Psoas muscle (tissue), 8 donors: ENCODE measurements around the gene GIGYF2. TPM values are rescaled to one million over a fixed set of nuclear protein-coding genes. Genes with fewer than 3 reads are reported as not detected.

ENCODE experiments used
- ATAC-seq, 4 donors: fragments of 200-7000 bp; cut with Tn5 transposase; one replicate each; pipeline ENCODE4 v1.9.1; 2020; ENCODE audit warnings: moderate library complexity in 3 of 4, mild to moderate bottlenecking in 2 of 4
- DNase-seq, 2 donors: peaks; one replicate each; pipeline ENCODE4 v3.0.0-alpha.2; 2020
- H3K27ac ChIP-seq: fragments of 200-600 bp; one replicate; pipeline ENCODE4 v1.8.0; 2022
- H3K27me3 ChIP-seq, 3 donors: fragments of 200-600 bp in 1 of 3; one replicate each; pipeline versions ENCODE4 v1.6.1 to v1.8.0; 2013 to 2022; ENCODE audit warnings: low read length in 2 of 3, mild to moderate bottlenecking in 2 of 3, moderate library complexity in 1 of 3; ENCODE audit not compliant: insufficient read depth in 3 of 3
- H3K36me3 ChIP-seq, 2 donors: fragments of 200-600 bp in 1 of 2; one replicate each; pipeline versions ENCODE4 v1.6.1 to v1.8.0; 2013 to 2022; ENCODE audit warnings: low read depth in 1 of 2, mild to moderate bottlenecking in 1 of 2, moderate library complexity in 1 of 2; ENCODE audit not compliant: insufficient read depth in 1 of 2
- H3K4me1 ChIP-seq: fragments of 200-600 bp; one replicate; pipeline ENCODE4 v1.8.0; 2022
- H3K4me3 ChIP-seq: fragments of 200-600 bp; one replicate; pipeline ENCODE4 v1.8.0; 2022; ENCODE audit warnings: mild to moderate bottlenecking
- H3K9me3 ChIP-seq: fragments of 200-600 bp; one replicate; pipeline ENCODE4 v1.8.0; 2022
- WGBS, 3 donors: extraction: QIAGEN DNeasy Blood & Tissue Kit; methylation state at CpG; one replicate each; pipeline versions ENCODE4 v1.1.6 to v1.1.7; 2013; 5-methylcytosine and 5-hydroxymethylcytosine counted together
- intact Hi-C, 2 donors: fragments of 100-400 bp; cut with DNase I; formaldehyde crosslinking; loops; one replicate each; pipeline versions ENCODE4 v1.11.0 to v1.14.2; 2022
- polyA plus RNA-seq, 3 donors: library from polyadenylated mRNA; stranded (reverse); fragments of 200-250 nt; gene quantifications; one replicate each; pipeline ENCODE4 v1.2.3, GENCODE V29; 2013
- total RNA-seq, 4 donors: library from RNA; stranded (reverse); fragmentation: NEBNext Ultra II Directional in 2 of 4; extraction: Animal tissue kit (Norgen Biotek cat#: 25700) in 2 of 4; gene quantifications; one replicate each; pipeline versions ENCODE4 v1.2.1 to v1.2.4, GENCODE V29; 2021 to 2023
- TF ChIP-seq, protein P1 (sequence below): fragments of 200-600 bp; IDR thresholded peaks from one replicate; pipeline ENCODE4 v1.8.0; 2022; ENCODE audit warnings: antibody characterized with exemption
- donor health status: healthy with polysubstance abuse.
- donor health status: DM: no; HTN: no; CAD: no; lungs with moderate emphysema.
- donor health status: Bipolar disorder and iron deficiency.
- donor health status: healthy.
- donor health status: DM: yes; HTN: yes; CAD: no.
- donor health status: DM: no; HTN: no; CAD: no.
- donor health status: DM: no; HTN: no; CAD: no.
- donor health status: DM: yes; HTN: yes; CAD: no.

The GIGYF2 gene
- total and polyA plus RNA-seq, 7 donors = 13.8 to 72.6 (median 64.3) TPM

DNA sequence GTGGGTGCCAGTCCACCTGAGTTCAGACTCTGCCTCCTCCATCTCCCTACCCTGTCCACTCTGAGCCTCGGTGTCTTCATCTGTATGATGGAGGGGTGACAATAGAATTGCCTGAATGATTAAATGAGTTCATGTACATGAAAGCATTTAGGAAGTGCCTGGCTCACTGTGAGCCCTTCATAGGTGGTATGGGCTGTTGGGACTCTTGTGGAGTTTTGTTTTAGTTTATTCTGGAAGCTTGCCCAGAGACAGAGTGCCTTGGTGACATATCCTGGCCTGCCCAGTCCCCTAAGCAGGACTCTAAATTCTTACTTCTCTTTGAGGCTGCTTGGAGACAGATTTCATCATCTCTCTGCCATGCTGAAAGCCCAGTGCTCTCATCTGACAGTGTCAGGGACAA is 24.5 kb upstream of the GIGYF2 start:
- 83 to 100% (median 90%) methylated on average over 1 of the region's 1 CpG for WGBS, 3 donors
- H3K27ac ChIP-seq = no peak overlapping the region
- H3K4me3 ChIP-seq = no peak overlapping the region
- H3K9me3 ChIP-seq = no peaks in the 10 kb centered on the region
- intact Hi-C loops = no loop called here
- H3K27me3 ChIP-seq = no peaks in the 10 kb centered on the region
- no peak for ATAC-seq
- peaks cover 7% of the 10 kb centered on the region for H3K4me1 ChIP-seq
- H3K36me3 ChIP-seq = peaks cover 0 to 5% of the 10 kb centered on the region in 2 donors
- TF ChIP-seq, protein P1, sequence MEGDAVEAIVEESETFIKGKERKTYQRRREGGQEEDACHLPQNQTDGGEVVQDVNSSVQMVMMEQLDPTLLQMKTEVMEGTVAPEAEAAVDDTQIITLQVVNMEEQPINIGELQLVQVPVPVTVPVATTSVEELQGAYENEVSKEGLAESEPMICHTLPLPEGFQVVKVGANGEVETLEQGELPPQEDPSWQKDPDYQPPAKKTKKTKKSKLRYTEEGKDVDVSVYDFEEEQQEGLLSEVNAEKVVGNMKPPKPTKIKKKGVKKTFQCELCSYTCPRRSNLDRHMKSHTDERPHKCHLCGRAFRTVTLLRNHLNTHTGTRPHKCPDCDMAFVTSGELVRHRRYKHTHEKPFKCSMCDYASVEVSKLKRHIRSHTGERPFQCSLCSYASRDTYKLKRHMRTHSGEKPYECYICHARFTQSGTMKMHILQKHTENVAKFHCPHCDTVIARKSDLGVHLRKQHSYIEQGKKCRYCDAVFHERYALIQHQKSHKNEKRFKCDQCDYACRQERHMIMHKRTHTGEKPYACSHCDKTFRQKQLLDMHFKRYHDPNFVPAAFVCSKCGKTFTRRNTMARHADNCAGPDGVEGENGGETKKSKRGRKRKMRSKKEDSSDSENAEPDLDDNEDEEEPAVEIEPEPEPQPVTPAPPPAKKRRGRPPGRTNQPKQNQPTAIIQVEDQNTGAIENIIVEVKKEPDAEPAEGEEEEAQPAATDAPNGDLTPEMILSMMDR = no peak
- no peak for DNase-seq

DNA sequence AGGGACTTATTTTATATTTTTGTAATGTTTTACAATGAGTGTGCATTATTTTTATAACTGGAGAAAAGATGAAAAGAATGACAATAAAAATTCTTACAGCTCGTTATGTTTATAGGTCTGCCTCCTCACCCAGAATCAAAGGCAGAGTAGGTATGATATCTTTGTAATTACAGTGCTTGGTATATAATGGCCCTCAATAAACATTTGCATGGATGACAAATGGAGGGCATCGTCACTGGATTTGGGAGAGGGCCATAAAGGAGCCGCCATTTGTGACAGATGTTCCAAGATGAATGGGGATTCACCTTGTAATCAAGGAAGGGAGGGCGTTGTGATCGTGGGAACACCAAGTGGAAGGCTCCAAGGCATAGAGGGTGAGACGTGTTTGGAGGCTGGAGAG is 22.6 kb upstream of the GIGYF2 start:
- 49 to 63% (median 57%) methylated on average over 6 of the region's 6 CpGs for WGBS, 3 donors
- ATAC-seq (no peak), DNase-seq (no peak)
- Histone ChIP-seq H3K27ac (no peak overlapping the region), H3K27me3 (no peaks in the 10 kb centered on the region), H3K9me3 (no peaks in the 10 kb centered on the region), H3K36me3 (peaks cover 0 to 5% of the 10 kb centered on the region in 2 donors), H3K4me3 (no peak overlapping the region), H3K4me1 (no peaks in the 10 kb centered on the region)
- intact Hi-C loops = no loop called here
- TF ChIP-seq, protein P1 = no peak

DNA sequence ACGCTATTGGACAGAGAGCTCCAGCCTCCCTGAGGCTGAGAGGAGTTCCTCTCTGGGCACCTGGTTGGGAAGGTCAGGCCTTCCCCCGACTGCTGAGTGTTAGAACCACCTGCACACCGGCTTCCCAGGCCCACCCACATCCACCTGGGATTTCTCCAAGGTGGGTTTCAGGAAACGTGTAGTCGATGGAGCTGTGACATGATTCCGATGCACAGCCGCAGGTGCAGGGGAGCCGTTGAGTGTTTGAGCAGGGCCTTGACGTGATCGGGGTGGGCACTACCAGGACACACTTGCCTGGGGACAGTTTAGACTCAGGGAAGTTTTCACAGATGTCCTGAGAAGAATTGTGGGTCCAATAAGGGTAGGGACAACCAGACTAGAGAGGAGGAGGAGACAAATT is 21.8 kb upstream of the GIGYF2 start:
- Histone ChIP-seq H3K4me3 (no peak overlapping the region), H3K36me3 (peaks cover 0 to 5% of the 10 kb centered on the region in 2 donors), H3K27me3 (no peaks in the 10 kb centered on the region), H3K9me3 (no peaks in the 10 kb centered on the region), H3K27ac (no peak overlapping the region), H3K4me1 (no peaks in the 10 kb centered on the region)
- intact Hi-C loops = no loop called here
- DNase-seq (no peak), ATAC-seq (no peak)
- TF ChIP-seq, protein P1 = no peak
- 90 to 94% (median 93%) methylated on average over 10 of the region's 10 CpGs for WGBS, 3 donors

DNA sequence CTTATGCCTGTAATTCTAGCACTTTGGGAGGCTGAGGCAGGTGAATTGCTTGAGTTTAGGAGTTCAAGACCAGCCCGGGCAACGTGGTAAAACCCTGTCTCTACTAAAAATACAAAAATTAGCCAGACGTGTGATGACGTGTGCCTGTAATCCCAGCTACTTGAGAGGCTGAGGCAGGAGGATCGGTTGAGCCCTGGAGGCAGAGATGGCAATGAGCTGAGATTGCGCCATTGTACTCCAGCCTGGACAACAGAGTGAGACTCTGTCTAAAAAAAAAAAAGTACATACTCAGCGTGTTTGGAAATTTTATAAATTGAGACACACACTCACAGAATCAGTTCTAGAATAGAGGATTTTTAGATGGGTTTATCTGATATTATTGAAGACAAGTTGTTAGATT is 17.1 kb upstream of the GIGYF2 start:
- H3K4me3 ChIP-seq = no peak overlapping the region
- no peaks in the 10 kb centered on the region for H3K27me3 ChIP-seq
- H3K9me3 ChIP-seq = no peaks in the 10 kb centered on the region
- no peaks in the 10 kb centered on the region for H3K36me3 ChIP-seq
- no peak overlapping the region for H3K27ac ChIP-seq
- ATAC-seq (no peak), DNase-seq (no peak)
- intact Hi-C loops = no loop called here
- 88 to 95% (median 92%) methylated on average over 7 of the region's 7 CpGs for WGBS, 3 donors
- TF ChIP-seq, protein P1 = no peak
- no peaks in the 10 kb centered on the region for H3K4me1 ChIP-seq

DNA sequence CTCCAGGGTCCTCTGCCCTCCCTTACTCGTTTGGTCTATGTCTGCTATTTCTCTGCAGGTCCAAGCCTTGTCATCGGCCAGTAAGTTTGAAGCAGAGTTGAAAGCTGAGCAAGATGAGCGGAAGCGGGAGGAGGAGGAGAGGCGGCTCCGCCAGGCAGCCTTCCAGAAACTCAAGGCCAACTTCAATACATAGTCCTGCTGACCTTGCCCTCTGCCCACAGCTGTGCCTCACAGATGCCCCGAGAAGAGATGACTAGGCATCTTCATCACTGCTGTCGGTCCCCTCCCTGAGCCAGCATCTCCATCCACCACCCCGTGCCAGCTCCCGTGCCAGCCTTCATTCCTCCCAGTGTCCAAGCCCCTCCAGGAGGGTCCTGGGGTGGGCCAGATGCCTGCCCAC is 15.6 kb upstream of the GIGYF2 start:
- DNase-seq = no peak
- TF ChIP-seq, protein P1 = no peak
- 73 to 81% (median 74%) methylated on average over 10 of the region's 10 CpGs for WGBS, 3 donors
- Histone ChIP-seq H3K36me3 (no peaks in the 10 kb centered on the region), H3K9me3 (no peaks in the 10 kb centered on the region), H3K27ac (no peak overlapping the region), H3K4me3 (no peak overlapping the region), H3K27me3 (no peaks in the 10 kb centered on the region), H3K4me1 (no peaks in the 10 kb centered on the region)
- intact Hi-C loops = no loop called here
- ATAC-seq = no peak
